Endodermal cell (in vitro differentiated cells): ENCODE data around the gene GSG1L2. TPM values are rescaled to one million over a fixed set of nuclear protein-coding genes. Genes with fewer than 3 reads are reported as not detected.

Source experiments
- DNase-seq: peaks from one replicate; pipeline ENCODE4 v3.0.0-alpha.2; 2017
- H3K27ac ChIP-seq: 2 replicates; pipeline ENCODE4 v1.5.1; 2013; ENCODE audit warnings: mild to moderate bottlenecking, low read depth, low read length, moderate library complexity
- H3K27me3 ChIP-seq: 2 replicates; pipeline ENCODE4 v1.6.1; 2013; ENCODE audit warnings: mild to moderate bottlenecking, low read length, moderate library complexity; ENCODE audit not compliant: insufficient read depth, control insufficient read depth, poor library complexity, severe bottlenecking
- H3K36me3 ChIP-seq: 2 replicates; pipeline ENCODE4 v1.7.0; 2013; ENCODE audit warnings: mild to moderate bottlenecking, low read length, moderate library complexity; ENCODE audit not compliant: control insufficient read depth, insufficient read depth
- H3K4me1 ChIP-seq: one replicate; pipeline ENCODE4 v1.7.0; 2013; ENCODE audit warnings: low read length; ENCODE audit not compliant: control insufficient read depth, insufficient read depth
- H3K4me3 ChIP-seq: 2 replicates; pipeline ENCODE4 v1.5.1; 2013; ENCODE audit warnings: mild to moderate bottlenecking, low read length, moderate library complexity
- H3K9ac ChIP-seq: 2 replicates; pipeline ENCODE4 v1.6.1; 2013; ENCODE audit warnings: mild to moderate bottlenecking, low read length, moderate library complexity; ENCODE audit not compliant: poor library complexity, severe bottlenecking; ENCODE audit errors: extremely low read depth
- H3K9me3 ChIP-seq: 2 replicates; pipeline ENCODE4 v1.6.1; 2013; ENCODE audit warnings: mild to moderate bottlenecking, low read length, moderate library complexity; ENCODE audit not compliant: control insufficient read depth
- H3K27ac Mint-ChIP-seq: 2 replicates; pipeline ENCODE4 v1.8.0; 2020; ENCODE audit warnings: mixed read lengths
- H3K27me3 Mint-ChIP-seq: 2 replicates; pipeline ENCODE4 v1.8.0; 2021; ENCODE audit warnings: mild to moderate bottlenecking, mixed read lengths; ENCODE audit not compliant: insufficient read depth
- H3K36me3 Mint-ChIP-seq: 2 replicates; pipeline ENCODE4 v1.8.0; 2020; ENCODE audit warnings: low read depth, mixed read lengths
- H3K4me1 Mint-ChIP-seq: 2 replicates; pipeline ENCODE4 v1.8.0; 2020; ENCODE audit warnings: mixed read lengths
- H3K4me3 Mint-ChIP-seq: 2 replicates; pipeline ENCODE4 v1.8.0; 2020; ENCODE audit warnings: mild to moderate bottlenecking, moderate library complexity, mixed read lengths
- H3K9me3 Mint-ChIP-seq: 2 replicates; pipeline ENCODE4 v1.8.0; 2020; ENCODE audit warnings: mild to moderate bottlenecking, mixed read lengths
- CTCF ChIP-seq: fragments of 200-600 bp; sonication (generic); conservative IDR thresholded peaks from 2 replicates; pipeline ENCODE4 v1.5.0; 2021; ENCODE audit warnings: antibody characterized with exemption, mild to moderate bottlenecking
- WGBS, 2 experiments: methylation state at CpG; one replicate each; pipeline versions ENCODE4 v1.1.5 to v1.1.7; 2013; ENCODE audit warnings: missing lambda C conversion rate in 2 of 2, mixed read lengths in 1 of 2; ENCODE audit not compliant: insufficient coverage in 1 of 2, insufficient read length in 1 of 2; 5-methylcytosine and 5-hydroxymethylcytosine counted together
- total RNA-seq, 2 donors: library from RNA; stranded (reverse); fragmentation: NEBNext Ultra II Directional in 1 of 2; extraction: Animal tissue kit (Norgen Biotek cat#: 25700) in 1 of 2; gene quantifications; 2 replicates in 1 of 2; 3 replicates in 1 of 2; pipeline ENCODE4 v1.2.1, GENCODE V29; 2021

GSG1L2 gene
- total RNA-seq, 2 donors from 2014 or later = not detected

GRCh38 chr17:9798008-9798407 is 23.9 kb downstream of the GSG1L2 start:
- Histone ChIP-seq H3K36me3 (no peaks in the 10 kb centered on the region), H3K4me1 (no peaks in the 10 kb centered on the region), H3K27me3 (no peaks in the 10 kb centered on the region), H3K4me3 (no peak overlapping the region), H3K9me3 (no peaks in the 10 kb centered on the region), H3K27ac (no peak overlapping the region), H3K9ac (no peak overlapping the region)
- TF ChIP-seq CTCF = peak; percentile 57
- Mint-ChIP-seq H3K27ac (no peak overlapping the region), H3K27me3 (peaks cover 15% of the 10 kb centered on the region), H3K9me3 (no peaks in the 10 kb centered on the region), H3K4me3 (no peak overlapping the region), H3K36me3 (no peaks in the 10 kb centered on the region), H3K4me1 (no peaks in the 10 kb centered on the region)
- WGBS, 2 experiments = 78 to 89% methylated on average over 3 of the region's 3 CpGs
- no peak for DNase-seq

- Mint-ChIP-seq H3K27me3 (peaks cover 13% of the 10 kb centered on the region), H3K4me1 (peaks cover 4% of the 10 kb centered on the region), H3K4me3 (no peak overlapping the region), H3K36me3 (no peaks in the 10 kb centered on the region), H3K9me3 (no peaks in the 10 kb centered on the region), H3K27ac (no peak overlapping the region)
- no peaks in the 10 kb centered on the region for H3K27me3 ChIP-seq
- no peaks in the 10 kb centered on the region for H3K9me3 ChIP-seq
- no peaks in the 10 kb centered on the region for H3K36me3 ChIP-seq
- WGBS, 2 experiments = 94 to 97% methylated on average over 7 to 15 of the region's 15 CpGs
- DNase-seq = no peak
- no peak overlapping the region for H3K9ac ChIP-seq
- no peak overlapping the region for H3K27ac ChIP-seq
- TF ChIP-seq CTCF = no peak
- peaks cover 3% of the 10 kb centered on the region for H3K4me1 ChIP-seq
- no peak overlapping the region for H3K4me3 ChIP-seq
These were observed 29.6 kb downstream of the GSG1L2 start for GRCh38 chr17:9792181-9792840.

GRCh38 chr17:9790889-9791876 is 30.7 kb downstream of the GSG1L2 start, which contains the start of gene DHRS7C:
TSS of gene DHRS7C (minus strand) at chr17:9791592. CDS start at chr17:9791284, 308 bp downstream.
- H3K4me1 ChIP-seq = peaks cover 3% of the 10 kb centered on the region
- no peak for DNase-seq
- Mint-ChIP-seq H3K27me3 (peaks cover 7% of the 10 kb centered on the region), H3K36me3 (no peaks in the 10 kb centered on the region), H3K27ac (no peak within 1 kb of the TSS), H3K4me1 (peaks cover 4% of the 10 kb centered on the region), H3K4me3 (no peak within 1 kb of the TSS), H3K9me3 (no peaks in the 10 kb centered on the region)
- WGBS, 2 experiments = 87 to 93% methylated on average over 9 to 15 of the region's 15 CpGs
- H3K4me3 ChIP-seq = no peak within 1 kb of the TSS
- no peaks in the 10 kb centered on the region for H3K27me3 ChIP-seq
- H3K27ac ChIP-seq = no peak within 1 kb of the TSS
- H3K9me3 ChIP-seq = no peaks in the 10 kb centered on the region
- H3K9ac ChIP-seq = no peak within 1 kb of the TSS
- H3K36me3 ChIP-seq = no peaks in the 10 kb centered on the region
- no peak for TF ChIP-seq CTCF
